DND-41 (cell line): ENCODE results near the gene DNAJC30.

Source experiments
- ATAC-seq: fragments of 200-7000 bp; cut with Tn5 transposase; 3 replicates; pipeline ENCODE4 v1.9.1; 2021; ENCODE audit warnings: low read depth; ENCODE audit not compliant: insufficient read depth
- DNase-seq: peaks from one replicate; pipeline ENCODE4 v3.0.0-alpha.2; 2020
- H2AFZ ChIP-seq: 2 replicates; pipeline ENCODE4 v1.6.0; 2012; ENCODE audit warnings: low read depth, low read length
- H3K27ac ChIP-seq: 2 replicates; pipeline ENCODE4 v1.5.1; 2012; ENCODE audit warnings: low read length, inconsistent platforms
- H3K27me3 ChIP-seq: fragments of 200-600 bp; sonication (generic); 2 replicates; pipeline ENCODE4 v1.6.0; 2012; ENCODE audit warnings: low read length, mild to moderate bottlenecking, inconsistent platforms; ENCODE audit not compliant: insufficient read depth, poor library complexity
- H3K36me3 ChIP-seq: 2 replicates; pipeline ENCODE4 v1.5.1; 2012; ENCODE audit warnings: low read length, inconsistent platforms; ENCODE audit not compliant: insufficient read depth
- H3K4me1 ChIP-seq: 2 replicates; pipeline ENCODE4 v1.5.1; 2012; ENCODE audit warnings: mild to moderate bottlenecking, low read length; ENCODE audit not compliant: insufficient read depth
- H3K4me2 ChIP-seq: 2 replicates; pipeline ENCODE4 v1.6.0; 2012; ENCODE audit warnings: mild to moderate bottlenecking, moderate library complexity, low read length, inconsistent platforms; ENCODE audit not compliant: insufficient read depth
- H3K4me3 ChIP-seq, 2 experiments: fragments of 200-600 bp in 1 of 2; shearing (Covaris generic) in 1 of 2; 2 replicates each; pipeline ENCODE4 v1.5.1; 2012 to 2016; ENCODE audit warnings: inconsistent platforms in 2 of 2, low read length in 2 of 2, mild to moderate bottlenecking in 2 of 2, low read depth in 1 of 2, moderate library complexity in 1 of 2
- H3K79me2 ChIP-seq: 2 replicates; pipeline ENCODE4 v1.6.0; 2012; ENCODE audit warnings: low read length, inconsistent platforms; ENCODE audit not compliant: insufficient read depth
- H3K9ac ChIP-seq: 2 replicates; pipeline ENCODE4 v1.6.0; 2012; ENCODE audit warnings: low read depth, mild to moderate bottlenecking, inconsistent platforms, low read length, moderate library complexity
- H3K9me3 ChIP-seq: 2 replicates; pipeline ENCODE4 v1.5.1; 2012; ENCODE audit warnings: low read length, moderate library complexity, mild to moderate bottlenecking, inconsistent platforms; ENCODE audit not compliant: insufficient read depth, severe bottlenecking
- H4K20me1 ChIP-seq: 2 replicates; pipeline ENCODE4 v1.6.0; 2012; ENCODE audit warnings: low read length; ENCODE audit not compliant: insufficient read depth
- CTCF ChIP-seq: IDR thresholded peaks from 2 replicates; pipeline ENCODE4 v1.5.1; 2012; ENCODE audit warnings: borderline replicate concordance, low read length, moderate library complexity, mild to moderate bottlenecking; ENCODE audit not compliant: poor library complexity, severe bottlenecking; ENCODE audit errors: extremely low read depth
- EZH2 ChIP-seq: IDR thresholded peaks from 3 replicates; pipeline ENCODE4 v1.6.1; 2012; ENCODE audit warnings: borderline replicate concordance, low read depth, mild to moderate bottlenecking, moderate library complexity, low read length, inconsistent platforms; ENCODE audit not compliant: severe bottlenecking

The DNAJC30 gene

GRCh38 chr7:73646785-73647724 is 36.2 kb downstream of the DNAJC30 start:
- Histone ChIP-seq H2AFZ (no peak overlapping the region), H3K79me2 (no peaks in the 10 kb centered on the region), H3K4me1 (no peaks in the 10 kb centered on the region), H4K20me1 (no peaks in the 10 kb centered on the region; the same call in 1 of the 2 replicates), H3K9ac (no peak overlapping the region), H3K4me2 (no peak overlapping the region), H3K9me3 (no peaks in the 10 kb centered on the region), H3K27ac (no peak overlapping the region), H3K36me3 (no peaks in the 10 kb centered on the region), H3K27me3 (peaks cover 9% of the 10 kb centered on the region), H3K4me3 (no peak overlapping the region)
- ATAC-seq: no peak
- no peak for TF ChIP-seq EZH2
- no peak for TF ChIP-seq CTCF
- DNase-seq: no peak

GRCh38 chr7:73645643-73646174 is 37.5 kb downstream of the DNAJC30 start:
- DNase-seq (no peak), ATAC-seq (no peak)
- no peak overlapping the region for H3K27ac ChIP-seq
- peaks cover 6% of the 10 kb centered on the region for H3K9me3 ChIP-seq
- TF ChIP-seq EZH2 (no peak), CTCF (no peak)
- H3K36me3 ChIP-seq: no peaks in the 10 kb centered on the region
- H3K4me2 ChIP-seq: no peak overlapping the region
- no peak overlapping the region for H3K9ac ChIP-seq
- H3K4me1 ChIP-seq: no peaks in the 10 kb centered on the region
- no peaks in the 10 kb centered on the region for H3K79me2 ChIP-seq
- H3K4me3 ChIP-seq: no peak overlapping the region
- H3K27me3 ChIP-seq: peaks cover 9% of the 10 kb centered on the region
- H2AFZ ChIP-seq: no peak overlapping the region
- no peaks in the 10 kb centered on the region; the same call in 1 of the 2 replicates for H4K20me1 ChIP-seq

- TF ChIP-seq CTCF: no peak
- no peak for TF ChIP-seq EZH2
- H3K27me3 ChIP-seq: peaks cover 9% of the 10 kb centered on the region
- ATAC-seq (no peak), DNase-seq (no peak)
- H2AFZ ChIP-seq: no peak overlapping the region
- no peak overlapping the region for H3K4me3 ChIP-seq
- H4K20me1 ChIP-seq: no peaks in the 10 kb centered on the region; the same call in 1 of the 2 replicates
- no peak overlapping the region for H3K9ac ChIP-seq
- no peaks in the 10 kb centered on the region for H3K79me2 ChIP-seq
- no peaks in the 10 kb centered on the region for H3K36me3 ChIP-seq
- H3K27ac ChIP-seq: no peak overlapping the region
- H3K4me1 ChIP-seq: no peaks in the 10 kb centered on the region
- H3K4me2 ChIP-seq: no peak overlapping the region
- peaks cover 6% of the 10 kb centered on the region for H3K9me3 ChIP-seq
These were observed 38.5 kb downstream of the DNAJC30 start for GRCh38 chr7:73644688-73645286.
